ENCODE results near the gene AGR3. TPM values are rescaled to one million over a fixed set of nuclear protein-coding genes. Genes with fewer than 3 reads are reported as not detected.

The AGR3 gene
- total RNA-seq, 1 donor from 2014 or later = not detected

GRCh38 chr7:16810112-16810511 lies 71.7 kb downstream of the AGR3 start:
- H3K36me3 Mint-ChIP-seq (ENCODE audit: low read depth) = no peaks in the 10 kb centered on the region
- no peaks in the 10 kb centered on the region for H3K27me3 Mint-ChIP-seq
- H3K9me3 Mint-ChIP-seq = no peaks in the 10 kb centered on the region
- ATAC-seq (ENCODE audit: low read depth) = no peak
- intact Hi-C loops (cut with micrococcal nuclease) = no loop called here
- CTCF ChIA-PET = no interaction called here
- no peak for TF ChIP-seq CTCF (IDR thresholded peaks at IDR 0.05)
- no peaks in the 10 kb centered on the region for H3K4me1 Mint-ChIP-seq
- no peak for DNase-seq
- H3K4me3 Mint-ChIP-seq = no peak overlapping the region
- POLR2A ChIA-PET = no interaction called here
- H3K27ac Mint-ChIP-seq = no peak overlapping the region

Other genes with a start within 250 kb of the AGR3 start
- 9.4 and 11.3 TPM in 2 replicates for gene ANKMY2, start 236.2 kb downstream of the AGR3 start, total RNA-seq
- 47.2 and 48.2 TPM in 2 replicates for gene BZW2, start 235.8 kb downstream of the AGR3 start, total RNA-seq
- gene TSPAN13, start 128.2 kb downstream of the AGR3 start, total RNA-seq = 15.1 and 17.8 TPM in 2 replicates
- gene AGR2, start 77.0 kb downstream of the AGR3 start, total RNA-seq = not detected in 2 replicates